Endothelial cell of umbilical vein (primary cell): Measurements from ENCODE around the gene SERPINB6. TPM values are rescaled to one million over a fixed set of nuclear protein-coding genes. Genes with fewer than 3 reads are reported as not detected.

Experiments used
- BruUV-seq: library from RNA; stranded (reverse); fragments of 400-500 nt; replicated peaks from 2 replicates; lab custom pipeline; 2021; lab: Mats Ljungman, UMichigan
- CTCF ChIA-PET: fragments of 300-600, 350-600 bp; sonication (Branson Sonifier 250); formaldehyde crosslinking; loops from one replicate; lab custom pipeline; 2021; ENCODE audit warnings: antibody characterized with exemption, inconsistent platforms; lab: Charles Lee
- POLR2A ChIA-PET: fragments of 300-600, 350-600 bp; sonication (Branson Sonifier 250); formaldehyde crosslinking; loops from one replicate; lab custom pipeline; 2021; ENCODE audit warnings: antibody characterized with exemption, inconsistent platforms; lab: Charles Lee
- DNase-seq: peaks from one replicate; pipeline ENCODE4 v3.0.0-alpha.2; 2011; ENCODE audit warnings: low read depth, low spot score
- FAIRE-seq: peaks from 2 replicates; lab custom pipeline; 2011; peaks lifted over from hg19 to GRCh38; lab: Jason Lieb, UNC
- H2AFZ ChIP-seq: 2 replicates; pipeline ENCODE4 v1.6.0; 2012; ENCODE audit warnings: low read depth, low read length, control low read depth, inconsistent platforms
- H3K27ac ChIP-seq: 2 replicates; pipeline ENCODE4 v1.5.1; 2011; ENCODE audit warnings: low read depth, mild to moderate bottlenecking, control low read depth, low read length, moderate library complexity; ENCODE audit not compliant: insufficient read depth
- H3K27me3 ChIP-seq, 2 experiments: 2 replicates each; pipeline versions ENCODE4 v1.6.0 to v1.6.1; 2011; ENCODE audit warnings: low read length in 2 of 2, mixed read lengths in 1 of 2; ENCODE audit not compliant: control insufficient read depth in 2 of 2, insufficient read depth in 2 of 2
- H3K36me3 ChIP-seq, 2 experiments: 2 replicates in 1 of 2; 3 replicates in 1 of 2; pipeline ENCODE4 v1.5.1; 2011; ENCODE audit warnings: low read length in 2 of 2, mild to moderate bottlenecking in 1 of 2, moderate library complexity in 1 of 2; ENCODE audit not compliant: control insufficient read depth in 2 of 2, insufficient read depth in 2 of 2; ENCODE audit errors: extremely low read depth in 1 of 2
- H3K4me1 ChIP-seq: 3 replicates; pipeline ENCODE4 v1.5.1; 2011; ENCODE audit warnings: mild to moderate bottlenecking, low read length; ENCODE audit not compliant: control insufficient read depth, insufficient read depth; ENCODE audit errors: extremely low read depth
- H3K4me2 ChIP-seq: 2 replicates; pipeline ENCODE4 v1.6.1; 2011; ENCODE audit warnings: low read length, control low read depth, mixed read lengths; ENCODE audit not compliant: insufficient read depth
- H3K4me3 ChIP-seq, 3 experiments: fragments of 200-600 bp in 1 of 3; sonication (generic), shearing (Covaris generic) in 1 of 3; replicated peaks in 1 of 3; 2 replicates each; pipeline ENCODE4 v1.5.1; 2011 to 2016; ENCODE audit warnings: control low read depth in 3 of 3, low read length in 3 of 3, mild to moderate bottlenecking in 2 of 3, inconsistent platforms in 1 of 3, low read depth in 1 of 3, moderate library complexity in 1 of 3; ENCODE audit not compliant: insufficient read depth in 1 of 3
- H3K79me2 ChIP-seq: 2 replicates; pipeline ENCODE4 v1.6.0; 2012; ENCODE audit warnings: low read length, inconsistent platforms; ENCODE audit not compliant: control insufficient read depth, insufficient read depth
- H3K9ac ChIP-seq: replicated peaks from 2 replicates; pipeline ENCODE3; 2011; ENCODE audit warnings: low read length, control low read depth; ENCODE audit not compliant: insufficient read depth; ENCODE audit errors: extremely low read depth
- H3K9me1 ChIP-seq: replicated peaks from 3 replicates; pipeline ENCODE4 v1.6.0; 2011; ENCODE audit warnings: mild to moderate bottlenecking, low read length; ENCODE audit not compliant: control insufficient read depth, insufficient read depth; ENCODE audit errors: extremely low read depth
- H3K9me3 ChIP-seq: replicated peaks from 2 replicates; pipeline ENCODE4 v1.5.1; 2012; ENCODE audit warnings: low read length, inconsistent platforms; ENCODE audit not compliant: control insufficient read depth, insufficient read depth
- H4K20me1 ChIP-seq: replicated peaks from 2 replicates; pipeline ENCODE3; 2011; ENCODE audit warnings: mild to moderate bottlenecking, low read length; ENCODE audit not compliant: control insufficient read depth, insufficient read depth; ENCODE audit errors: extremely low read depth
- CTCF ChIP-seq, 2 donors: IDR thresholded peaks; 1 replicate in 1 of 2; 2 replicates in 1 of 2; pipeline ENCODE4 v1.5.1; 2011; ENCODE audit warnings: low read length in 2 of 2, mild to moderate bottlenecking in 2 of 2, moderate library complexity in 2 of 2, control low read depth in 1 of 2, inconsistent platforms in 1 of 2, low read depth in 1 of 2; ENCODE audit not compliant: insufficient read depth in 1 of 2; ENCODE audit errors: extremely low read depth in 1 of 2
- FOS ChIP-seq: IDR thresholded peaks from 2 replicates; pipeline ENCODE4 v1.6.1; 2011; ENCODE audit warnings: mild to moderate bottlenecking, low read length, moderate library complexity, borderline replicate concordance; ENCODE audit not compliant: insufficient read depth
- GATA2 ChIP-seq: IDR thresholded peaks from 2 replicates; pipeline ENCODE4 v1.7.0; 2011; ENCODE audit warnings: low read depth, mild to moderate bottlenecking, moderate library complexity, mixed read lengths, low read length; ENCODE audit not compliant: insufficient read length, insufficient read depth
- JUN ChIP-seq: IDR thresholded peaks from 2 replicates; pipeline ENCODE4 v1.6.1; 2011; ENCODE audit warnings: borderline replicate concordance, low read depth; ENCODE audit not compliant: insufficient read length, insufficient read depth
- MAX ChIP-seq: IDR thresholded peaks from 2 replicates; pipeline ENCODE4 v1.6.1; 2011; ENCODE audit not compliant: insufficient read depth, insufficient read length
- MYC ChIP-seq: IDR thresholded peaks from one replicate; pipeline ENCODE4 v1.6.1; 2011; ENCODE audit warnings: mild to moderate bottlenecking, low read depth, low read length
- POLR2A ChIP-seq: IDR thresholded peaks from 2 replicates; pipeline ENCODE4 v1.6.1; 2012; ENCODE audit warnings: low read depth, mild to moderate bottlenecking, control low read depth, low read length
- dilution Hi-C: fragments of 300-500 bp; cut with MboI; formaldehyde crosslinking; loops from one replicate; pipeline ENCODE4 v1.15.0; 2019; ENCODE audit warnings: low sequenced_read_pairs; ENCODE audit not compliant: extremely low pct_ligation_motif_present
- intact Hi-C: fragments of 100-400 bp; cut with micrococcal nuclease; formaldehyde crosslinking; loops from one replicate; pipeline ENCODE4 v1.10.0; 2022
- polyA plus RNA-seq, 4 experiments: library from polyadenylated mRNA; depleted of rRNA in 3 of 4; stranded (reverse) in 3 of 4; unstranded in 1 of 4; fragments of >200 nt; gene quantifications; 2 replicates each; pipeline versions ENCODE4 v1.2.1 to v1.2.3, GENCODE V29; 2011 to 2012; ENCODE audit warnings: missing spikeins in 1 of 4
- total RNA-seq: library from RNA; stranded (reverse); gene quantifications from 2 replicates; pipeline ENCODE4 v1.2.3, GENCODE V29; 2021

Gene SERPINB6
- total and polyA plus RNA-seq, 2 donors (not counting 3 experiments of a cell fraction or from before 2014, with no cell fraction given), result 145 to 151 TPM

- no TSS peak for BruUV-seq
- no peaks in the 10 kb centered on the region for H3K9me1 ChIP-seq
- no peak overlapping the region for H3K4me2 ChIP-seq
- no peak overlapping the region for H3K27ac ChIP-seq
- no peak overlapping the region for H3K4me3 ChIP-seq
- no peak overlapping the region for H2AFZ ChIP-seq
- FAIRE-seq (no peak), DNase-seq (no peak)
- POLR2A ChIA-PET, result no interaction called here
- dilution Hi-C loops, result no loop called here
- peaks cover 27% of the 10 kb centered on the region for H3K79me2 ChIP-seq
- H3K4me1 ChIP-seq, result peaks cover 7% of the 10 kb centered on the region
- H3K9ac ChIP-seq, result no peak overlapping the region
- H3K9me3 ChIP-seq, result no peaks in the 10 kb centered on the region
- TF ChIP-seq FOS, result no peak
- TF ChIP-seq JUN, result no peak
- TF ChIP-seq GATA2, result no peak
- TF ChIP-seq POLR2A, result no peak
- TF ChIP-seq MAX, result no peak
- TF ChIP-seq CTCF (IDR thresholded peaks at IDR 0.05; ENCODE audit: extremely low read depth in 1 of 2, insufficient read depth in 1 of 2, low read depth in 1 of 2, low read length in 2 of 2), result no peak
- TF ChIP-seq MYC, result no peak
- intact Hi-C loops, result no loop called here
- H3K36me3 ChIP-seq, result peaks cover 0 to 3% of the 10 kb centered on the region in 2 experiments
- H3K27me3 ChIP-seq, result no peaks in the 10 kb centered on the region
- CTCF ChIA-PET, result interaction anchor here (1.4 to 2.9 kb wide), 3 partner anchors 14 to 33 kb away, joined by 4 to 22 read pairs (median 4); partner anchors contain the start of gene NQO2
- H4K20me1 ChIP-seq, result no peaks in the 10 kb centered on the region
These were observed 5.0 kb downstream of the SERPINB6 start for GRCh38 chr6:2966347-2966746.
